Gastrocnemius medialis (tissue), 4 donors: ENCODE results near the gene TLE2. TPM values are rescaled to one million over a fixed set of nuclear protein-coding genes. Genes with fewer than 3 reads are reported as not detected.

Experiments
- ATAC-seq, 2 donors: fragments of 150-250 bp; one replicate each; pipeline ENCODE4 v1.9.1; 2016
- DNase-seq, 2 donors: peaks; one replicate each; pipeline ENCODE4 v3.0.0-alpha.2; 2019
- H3K27ac ChIP-seq, 4 donors: fragments of 200-600 bp; sonication (generic); 1 replicate in 1 of 4; 2 replicates in 3 of 4; pipeline ENCODE4 v1.5.1; 2016 to 2018; ENCODE audit warnings: mild to moderate bottlenecking in 2 of 4, moderate library complexity in 1 of 4
- H3K27me3 ChIP-seq, 3 donors: fragments of 200-600 bp; sonication (generic) in 2 of 3; 1 replicate in 1 of 3; 2 replicates in 2 of 3; pipeline versions ENCODE4 v1.5.1 to v1.6.0; 2016 to 2019; ENCODE audit warnings: mild to moderate bottlenecking in 1 of 3, moderate library complexity in 1 of 3
- H3K36me3 ChIP-seq, 2 donors: fragments of 200-600 bp; sonication (generic) in 1 of 2; one replicate each; pipeline ENCODE4 v1.5.1; 2017 to 2018
- H3K4me1 ChIP-seq, 2 donors: fragments of 200-600 bp; sonication (generic) in 1 of 2; one replicate each; pipeline ENCODE4 v1.5.1; 2016 to 2017; ENCODE audit warnings: mild to moderate bottlenecking in 2 of 2
- H3K4me3 ChIP-seq, 4 donors: fragments of 200-600 bp; sonication (generic) in 3 of 4; 1 replicate in 1 of 4; 2 replicates in 3 of 4; pipeline ENCODE4 v1.5.1; 2016 to 2019; ENCODE audit warnings: mild to moderate bottlenecking in 2 of 4
- H3K9me3 ChIP-seq, 3 donors: fragments of 200-600 bp; sonication (generic) in 2 of 3; 1 replicate in 1 of 3; 2 replicates in 2 of 3; pipeline ENCODE4 v1.5.1; 2016 to 2019
- CTCF ChIP-seq, 5 experiments: fragments of 450-650 bp in 3 of 5; fragments of 200-600 bp in 2 of 5; sonication (generic) in 2 of 5; IDR thresholded peaks in 4 of 5; conservative IDR thresholded peaks in 1 of 5; 1 replicate in 4 of 5; 2 replicates in 1 of 5; pipeline ENCODE4 v1.5.1; 2016 to 2019; ENCODE audit warnings: antibody characterized with exemption in 5 of 5, mild to moderate bottlenecking in 3 of 5, moderate library complexity in 3 of 5
- POLR2A ChIP-seq, 2 donors: fragments of 450-650 bp; IDR thresholded peaks; one replicate each; pipeline ENCODE4 v1.6.1; 2017; ENCODE audit warnings: antibody characterized with exemption in 2 of 2, mild to moderate bottlenecking in 2 of 2, moderate library complexity in 2 of 2
- in situ Hi-C, 4 donors: fragments of 200-750 bp; cut with MboI; loops; one replicate each; pipeline versions ENCODE4 v1.15.0 to v1.8.0; 2017; ENCODE audit warnings: low sequenced_read_pairs in 4 of 4
- intact Hi-C: fragments of 100-400 bp; cut with DNase I; formaldehyde crosslinking; loops from one replicate; pipeline ENCODE4 v1.15.1; 2023; ENCODE audit warnings: low total_unique reads
- total RNA-seq, 4 donors: library from RNA; depleted of rRNA; stranded (reverse); fragments of >200 nt; gene quantifications; one replicate each; pipeline versions ENCODE4 v1.1.0 to v1.2.3, GENCODE V29; 2016

The TLE2 gene
- total RNA-seq, 4 donors from 2014 or later, result 26.1 to 48.5 (median 45.2) TPM

- ATAC-seq (no peak), DNase-seq (no peak)
- H3K9me3 ChIP-seq, result no peaks in the 10 kb centered on the region
- H3K27me3 ChIP-seq, result no peaks in the 10 kb centered on the region
- H3K36me3 ChIP-seq, result peaks cover 3 to 29% of the 10 kb centered on the region in 2 donors
- H3K4me3 ChIP-seq, result peak overlapping the region; percentile 78 to 92 (median 84)
- H3K4me1 ChIP-seq, result peaks cover 49 to 57% of the 10 kb centered on the region in 2 donors
- TF ChIP-seq CTCF (IDR thresholded peaks at IDR 0.05 in 4 of 5, conservative IDR thresholded peaks at IDR 0.05 in 1 of 5) (no peak), POLR2A (IDR thresholded peaks at IDR 0.05) (no peak)
- in situ Hi-C loops (loop anchor here in 1 of 4 donors (25.0 kb wide), 1 partner anchor 99 kb away; no protein-coding TSS in a partner anchor), intact Hi-C loops (loop anchor here (2.0 kb wide), 1 partner anchor 26 kb away; no protein-coding TSS in a partner anchor)
- peak overlapping the region; percentile 90 to 99 (median 96) for H3K27ac ChIP-seq
Measured at GRCh38 chr19:3060857-3061181, 31.7 kb upstream of the TLE2 start.

GRCh38 chr19:3059653-3060052, 30.6 kb upstream of the TLE2 start:
- DNase-seq (no peak), ATAC-seq (no peak)
- Histone ChIP-seq H3K9me3 (no peaks in the 10 kb centered on the region), H3K4me1 (peaks cover 61 to 67% of the 10 kb centered on the region in 2 donors), H3K27ac (peak overlapping the region; percentile 41 to 99 (median 96)), H3K27me3 (no peaks in the 10 kb centered on the region), H3K4me3 (no peak overlapping the region), H3K36me3 (peaks cover 3 to 39% of the 10 kb centered on the region in 2 donors)
- intact Hi-C loops (loop anchor here (2.0 kb wide), 1 partner anchor 25 kb away; no protein-coding TSS in a partner anchor), in situ Hi-C loops (loop anchor here in 1 of 4 donors (25.0 kb wide), 1 partner anchor 97 kb away; no protein-coding TSS in a partner anchor)
- TF ChIP-seq POLR2A (IDR thresholded peaks at IDR 0.05), result no peak
- TF ChIP-seq CTCF (IDR thresholded peaks at IDR 0.05 in 4 of 5, conservative IDR thresholded peaks at IDR 0.05 in 1 of 5), result no peak

GRCh38 chr19:3058821-3059314, 29.8 kb upstream of the TLE2 start:
- H3K27ac ChIP-seq, result peak overlapping the region; percentile 78 to 99 (median 82)
- H3K4me1 ChIP-seq, result peaks cover 65 to 68% of the 10 kb centered on the region in 2 donors
- H3K9me3 ChIP-seq, result no peaks in the 10 kb centered on the region
- DNase-seq (no peak), ATAC-seq (no peak)
- no peak overlapping the region for H3K4me3 ChIP-seq
- in situ Hi-C loops, result loop anchor here in 1 of 4 donors (25.0 kb wide), 1 partner anchor 97 kb away; no protein-coding TSS in a partner anchor
- TF ChIP-seq CTCF (IDR thresholded peaks at IDR 0.05 in 4 of 5, conservative IDR thresholded peaks at IDR 0.05 in 1 of 5) (no peak), POLR2A (IDR thresholded peaks at IDR 0.05) (no peak)
- no peaks in the 10 kb centered on the region for H3K27me3 ChIP-seq
- H3K36me3 ChIP-seq, result peaks cover 3 to 47% of the 10 kb centered on the region in 2 donors
- intact Hi-C loops, result no loop called here

GRCh38 chr19:3058009-3058820, 29.1 kb upstream of the TLE2 start:
- in situ Hi-C loops (loop anchor here in 1 of 4 donors (25.0 kb wide), 1 partner anchor 96 kb away; no protein-coding TSS in a partner anchor), intact Hi-C loops (no loop called here)
- Histone ChIP-seq H3K36me3 (peaks cover 3 to 54% of the 10 kb centered on the region in 2 donors), H3K4me1 (peaks cover 63 to 66% of the 10 kb centered on the region in 2 donors), H3K27me3 (no peaks in the 10 kb centered on the region), H3K4me3 (no peak overlapping the region), H3K27ac (peak overlapping the region; percentile 78 to 99 (median 82)), H3K9me3 (no peaks in the 10 kb centered on the region)
- DNase-seq (no peak), ATAC-seq (no peak)
- TF ChIP-seq POLR2A (IDR thresholded peaks at IDR 0.05), result no peak
- no peak for TF ChIP-seq CTCF (IDR thresholded peaks at IDR 0.05 in 4 of 5, conservative IDR thresholded peaks at IDR 0.05 in 1 of 5)
